GM12878 (cell line): ENCODE data around the gene HMGB3. TPM values are rescaled to one million over a fixed set of nuclear protein-coding genes. Genes with fewer than 3 reads are reported as not detected.

Experiments
- ATAC-seq: fragments of 200-7000 bp; cut with Tn5 transposase; 3 replicates; pipeline ENCODE4 v1.9.1; 2020; ENCODE audit warnings: mild to moderate bottlenecking, moderate library complexity
- BruUV-seq: library from RNA; stranded (reverse); fragments of 400-500 nt; replicated peaks from 2 replicates; lab custom pipeline; 2021; lab: Mats Ljungman, UMichigan
- CTCF ChIA-PET: fragments of 300-600 bp; sonication (Branson Sonifier 250); formaldehyde crosslinking; extraction: SDS; loops from one replicate; lab custom pipeline; 2021; ENCODE audit warnings: inconsistent platforms; lab: Yijun Ruan, JAX
- POLR2A ChIA-PET: fragments of 350-600 bp; formaldehyde crosslinking; extraction: SDS; loops from one replicate; lab custom pipeline; 2021; ENCODE audit warnings: inconsistent platforms; lab: Charles Lee
- RAD21 ChIA-PET: fragments of 300-600 bp; sonication (Branson Sonifier 250); formaldehyde crosslinking; loops from one replicate; lab custom pipeline; 2023; ENCODE audit warnings: antibody characterized with exemption; ENCODE audit not compliant: unreplicated experiment; lab: Charles Lee
- SMC1A ChIA-PET: fragments of 300-600 bp; sonication (Branson Sonifier 250); formaldehyde crosslinking; loops from one replicate; lab custom pipeline; 2023; ENCODE audit not compliant: unreplicated experiment, uncharacterized antibody; lab: Charles Lee
- DNase-seq: peaks from one replicate; pipeline ENCODE4 v3.0.0-alpha.2; 2011; ENCODE audit warnings: low read depth, low spot score
- FAIRE-seq: peaks from 3 replicates; lab custom pipeline; 2011; peaks lifted over from hg19 to GRCh38; lab: Jason Lieb, UNC
- H2AFZ ChIP-seq: 2 replicates; pipeline ENCODE4 v1.6.0; 2011; ENCODE audit warnings: low read depth, low read length, control low read depth; ENCODE audit not compliant: control insufficient read depth
- H3K27ac ChIP-seq: 2 replicates; pipeline ENCODE4 v1.5.1; 2011; ENCODE audit warnings: control low read depth; ENCODE audit not compliant: control insufficient read depth, insufficient read depth
- H3K27me3 ChIP-seq, 2 experiments: replicated peaks in 1 of 2; 2 replicates each; pipeline versions ENCODE4 v1.6.0 to v1.6.1; 2011; ENCODE audit warnings: low read length in 1 of 2; ENCODE audit not compliant: control insufficient read depth in 2 of 2, insufficient read depth in 2 of 2
- H3K36me3 ChIP-seq, 2 experiments: 2 replicates each; pipeline ENCODE4 v1.5.1; 2011; ENCODE audit warnings: low read length in 1 of 2; ENCODE audit not compliant: control insufficient read depth in 2 of 2, insufficient read depth in 2 of 2
- H3K4me1 ChIP-seq: 2 replicates; pipeline ENCODE4 v1.6.1; 2011; ENCODE audit warnings: mild to moderate bottlenecking, low read length, moderate library complexity, mixed read lengths; ENCODE audit not compliant: control insufficient read depth, insufficient read depth
- H3K4me2 ChIP-seq: 2 replicates; pipeline ENCODE4 v1.6.0; 2011; ENCODE audit warnings: control low read depth; ENCODE audit not compliant: control insufficient read depth, insufficient read depth
- H3K4me3 ChIP-seq: fragments of 200-600 bp; sonication (generic); 2 replicates; pipeline ENCODE4 v1.5.1; 2016
- H3K79me2 ChIP-seq: 2 replicates; pipeline ENCODE4 v1.6.0; 2011; ENCODE audit warnings: low read length; ENCODE audit not compliant: control insufficient read depth, insufficient read depth
- H3K9ac ChIP-seq: 2 replicates; pipeline ENCODE4 v1.8.0; 2011; ENCODE audit warnings: low read length, control low read depth, mixed read lengths; ENCODE audit not compliant: control insufficient read depth, insufficient read depth
- H3K9me3 ChIP-seq: replicated peaks from 3 replicates; pipeline ENCODE4 v1.5.1; 2011; ENCODE audit warnings: mild to moderate bottlenecking, low read length; ENCODE audit not compliant: control insufficient read depth, insufficient read depth
- H4K20me1 ChIP-seq: 2 replicates; pipeline ENCODE4 v1.6.0; 2011; ENCODE audit not compliant: control insufficient read depth, insufficient read depth
- BMI1 ChIP-seq: fragments of 450-650 bp; IDR thresholded peaks from 2 replicates; pipeline ENCODE4 v1.6.1; 2016; ENCODE audit warnings: mild to moderate bottlenecking, moderate library complexity, borderline replicate concordance
- DPF2 ChIP-seq: fragments of 450-650 bp; IDR thresholded peaks from 2 replicates; pipeline ENCODE4 v1.6.1; 2017; ENCODE audit warnings: mild to moderate bottlenecking
- E4F1 ChIP-seq: fragments of 450-650 bp; IDR thresholded peaks from 2 replicates; pipeline ENCODE4 v1.6.1; 2018; ENCODE audit warnings: borderline replicate concordance, mild to moderate bottlenecking; ENCODE audit not compliant: partially characterized antibody
- ESRRA ChIP-seq: IDR thresholded peaks from 2 replicates; pipeline ENCODE4 v1.6.1; 2012; ENCODE audit warnings: mild to moderate bottlenecking, low read length, improper control_type of control experiment
- FOXM1 ChIP-seq: IDR thresholded peaks from 2 replicates; pipeline ENCODE4 v1.6.1; 2012; ENCODE audit warnings: low read depth, mild to moderate bottlenecking, inconsistent platforms, low read length, moderate library complexity
- MEF2A ChIP-seq: IDR thresholded peaks from 2 replicates; pipeline ENCODE4 v1.6.1; 2011; ENCODE audit warnings: low read depth, mild to moderate bottlenecking, low read length, moderate library complexity; ENCODE audit not compliant: insufficient read depth
- MXI1 ChIP-seq: fragments of 150-350 bp; IDR thresholded peaks from 2 replicates; pipeline ENCODE4 v1.6.1; 2011; ENCODE audit warnings: low read depth, mild to moderate bottlenecking, inconsistent platforms, low read length, improper control_type of control experiment
- MYB ChIP-seq: fragments of 150-350 bp; IDR thresholded peaks from 2 replicates; pipeline ENCODE4 v1.6.1; 2014; ENCODE audit warnings: mild to moderate bottlenecking, low read depth, low read length, borderline replicate concordance
- NR2C1 ChIP-seq: fragments of 450-650 bp; IDR thresholded peaks from 2 replicates; pipeline ENCODE4 v1.6.1; 2017; ENCODE audit warnings: antibody characterized with exemption, mild to moderate bottlenecking, moderate library complexity
- NRF1 ChIP-seq: conservative IDR thresholded peaks from 2 replicates; pipeline ENCODE4 v1.6.1; 2011; ENCODE audit warnings: mild to moderate bottlenecking, low read depth, low read length, improper control_type of control experiment
- TARDBP ChIP-seq: IDR thresholded peaks from 2 replicates; pipeline ENCODE4 v1.6.1; 2016; ENCODE audit warnings: borderline replicate concordance
- USF1 ChIP-seq: IDR thresholded peaks from 2 replicates; pipeline ENCODE4 v1.6.1; 2011; ENCODE audit warnings: borderline replicate concordance, low read depth, mild to moderate bottlenecking, moderate library complexity, mixed read lengths, low read length; ENCODE audit not compliant: insufficient read depth; ENCODE audit errors: extremely low read length
- WGBS: methylation state at CpG from one replicate; pipeline ENCODE4 v1.1.6; 2016; ENCODE audit warnings: low lambda C conversion rate; ENCODE audit not compliant: insufficient replicate concordance, insufficient coverage; ENCODE audit errors: missing lambda C conversion rate; 5-methylcytosine and 5-hydroxymethylcytosine counted together
- in situ Hi-C: fragments of 300-500 bp; cut with MboI; formaldehyde crosslinking; loops from 9 replicates; pipeline ENCODE4 v1.14.3; 2018; ENCODE audit warnings: mixed read lengths
- intact Hi-C: fragments of 100-400 bp; cut with micrococcal nuclease; formaldehyde crosslinking; loops from one replicate; pipeline ENCODE4 v1.14.2; 2022; ENCODE audit not compliant: unreplicated experiment
- polyA plus RNA-seq, 11 experiments: library from polyadenylated mRNA; depleted of rRNA in 4 of 11; unstranded in 6 of 11; stranded (reverse) in 5 of 11; fragments of >200 nt; fragmentation: Nextera tagmentation in 4 of 11; fragmentation: Illumina TruSeq in 1 of 11; extraction: Ambion mirVana in 4 of 11; extraction: Trizol in 1 of 11; gene quantifications; 1 replicate in 1 of 11; 2 replicates in 10 of 11; pipeline versions ENCODE4 v1.2.1 to v1.2.3, GENCODE V29; 2011 to 2016; ENCODE audit warnings: inconsistent platforms in 2 of 11, missing spikeins in 2 of 11, low read depth in 1 of 11
- total RNA-seq, 4 experiments: library from RNA; depleted of rRNA in 3 of 4; stranded (reverse); fragments of >200 nt in 3 of 4; fragmentation: Illumina TruSeq in 1 of 4; extraction: Trizol in 1 of 4; gene quantifications; 2 replicates each; pipeline versions ENCODE4 v1.2.1 to v1.2.3, GENCODE V29; 2013 to 2021
- TF ChIP-seq, protein P1 (sequence below): IDR thresholded peaks from 2 replicates; pipeline ENCODE4 v1.6.1; 2012; ENCODE audit warnings: low read length, inconsistent platforms

Gene HMGB3
- total and polyA plus RNA-seq, 10 of the 15 experiments (the other 5 are each of a cell fraction or from before 2014, with no cell fraction given): 19.1 to 167 (median 109) TPM

DNA sequence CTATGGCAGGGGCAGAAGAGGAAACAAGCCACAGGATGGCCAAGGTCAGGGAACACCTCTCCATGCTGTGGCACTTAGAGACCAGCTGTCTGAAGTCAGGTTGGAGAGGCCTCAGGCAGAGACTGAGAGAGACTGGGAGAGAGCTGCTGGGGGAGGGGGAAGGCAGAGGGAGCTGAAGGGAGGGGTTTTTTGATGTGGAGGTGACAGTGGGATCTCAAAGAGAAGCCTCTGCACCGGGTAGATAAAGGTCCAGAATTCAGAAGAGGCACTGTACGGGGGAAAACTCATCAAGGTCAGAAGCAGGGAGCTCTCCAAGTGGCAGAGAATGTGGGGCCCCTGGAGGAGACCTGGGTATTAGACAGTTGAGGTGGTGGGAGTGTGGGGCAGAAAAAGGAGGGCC, 41.6 kb upstream of the HMGB3 start:
- ChIA-PET RAD21 (no interaction called here), SMC1A (no interaction called here), CTCF (no interaction called here), POLR2A (no interaction called here)
- no peaks in the 10 kb centered on the region for H3K79me2 ChIP-seq
- no peaks in the 10 kb centered on the region for H3K36me3 ChIP-seq
- no peaks in the 10 kb centered on the region for H4K20me1 ChIP-seq
- 0% methylated on average over 2 of the region's 2 CpGs for WGBS
- FAIRE-seq: no peak
- H3K4me2 ChIP-seq: no peak overlapping the region
- intact Hi-C loops (no loop called here), in situ Hi-C loops (no loop called here)
- TF ChIP-seq BMI1: no peak
- no peak for TF ChIP-seq TARDBP
- TF ChIP-seq NRF1: no peak
- no peak for TF ChIP-seq ESRRA
- no peak for TF ChIP-seq NR2C1
- H3K9ac ChIP-seq: no peak overlapping the region
- no peaks in the 10 kb centered on the region for H3K9me3 ChIP-seq
- no peaks in the 10 kb centered on the region for H3K27me3 ChIP-seq
- no peak for ATAC-seq
- no peaks in the 10 kb centered on the region for H3K4me1 ChIP-seq
- H3K27ac ChIP-seq: no peak overlapping the region
- H2AFZ ChIP-seq: no peak overlapping the region
- no peak for DNase-seq
- no TSS peak for BruUV-seq
- no peak overlapping the region for H3K4me3 ChIP-seq

GRCh38 chrX:150942942-150943594, 40.1 kb upstream of the HMGB3 start:
- no peaks in the 10 kb centered on the region for H4K20me1 ChIP-seq
- no TSS peak for BruUV-seq
- intact Hi-C loops (no loop called here), in situ Hi-C loops (no loop called here)
- no peaks in the 10 kb centered on the region for H3K79me2 ChIP-seq
- ChIA-PET RAD21 (no interaction called here), CTCF (no interaction called here), SMC1A (no interaction called here), POLR2A (no interaction called here)
- no peak overlapping the region for H3K4me3 ChIP-seq
- no peaks in the 10 kb centered on the region; a peak in 1 of 4 replicates for H3K27me3 ChIP-seq
- WGBS: 24% methylated on average over 9 of the region's 9 CpGs
- no peak for FAIRE-seq
- no peak overlapping the region for H2AFZ ChIP-seq
- no peaks in the 10 kb centered on the region for H3K36me3 ChIP-seq
- no peaks in the 10 kb centered on the region for H3K9me3 ChIP-seq
- no peak for DNase-seq
- H3K4me1 ChIP-seq: no peaks in the 10 kb centered on the region
- H3K9ac ChIP-seq: no peak overlapping the region
- no peak overlapping the region for H3K4me2 ChIP-seq
- H3K27ac ChIP-seq: no peak overlapping the region
- no peak for ATAC-seq
- TF ChIP-seq USF1 (no peak), FOXM1 (no peak), MEF2A (no peak), MXI1 (no peak), MYB (no peak), E4F1 (no peak), DPF2 (no peak)
- TF ChIP-seq, protein P1, sequence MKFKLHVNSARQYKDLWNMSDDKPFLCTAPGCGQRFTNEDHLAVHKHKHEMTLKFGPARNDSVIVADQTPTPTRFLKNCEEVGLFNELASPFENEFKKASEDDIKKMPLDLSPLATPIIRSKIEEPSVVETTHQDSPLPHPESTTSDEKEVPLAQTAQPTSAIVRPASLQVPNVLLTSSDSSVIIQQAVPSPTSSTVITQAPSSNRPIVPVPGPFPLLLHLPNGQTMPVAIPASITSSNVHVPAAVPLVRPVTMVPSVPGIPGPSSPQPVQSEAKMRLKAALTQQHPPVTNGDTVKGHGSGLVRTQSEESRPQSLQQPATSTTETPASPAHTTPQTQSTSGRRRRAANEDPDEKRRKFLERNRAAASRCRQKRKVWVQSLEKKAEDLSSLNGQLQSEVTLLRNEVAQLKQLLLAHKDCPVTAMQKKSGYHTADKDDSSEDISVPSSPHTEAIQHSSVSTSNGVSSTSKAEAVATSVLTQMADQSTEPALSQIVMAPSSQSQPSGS: no peak
